ENCODE results near the gene RASSF6.

RASSF6 gene

DNA sequence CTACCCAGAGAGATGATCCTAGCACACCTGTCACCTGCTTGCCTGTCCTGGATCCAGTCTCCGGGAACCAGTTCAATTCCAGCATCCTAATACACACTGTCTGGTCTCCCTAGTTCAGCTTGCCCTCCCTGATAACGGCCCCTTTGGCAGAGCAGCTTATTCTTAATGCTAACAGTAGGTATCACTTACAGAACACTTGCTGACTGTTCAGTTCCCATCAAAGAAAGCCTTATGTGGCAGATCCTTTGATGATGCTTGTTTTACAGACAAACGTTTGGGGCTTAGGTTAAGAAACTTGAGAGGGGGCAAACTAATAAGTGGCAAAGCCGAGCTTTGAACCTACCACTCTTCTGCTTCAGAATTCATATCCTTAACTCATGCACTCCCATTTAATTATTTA is 890 bp downstream of the RASSF6 start:
- H2AFZ ChIP-seq (ENCODE audit: low read length), result no peak overlapping the region
- no peaks in the 10 kb centered on the region for H3K36me3 ChIP-seq (ENCODE audit: insufficient read depth, low read length)
- H3F3A ChIP-seq (ENCODE audit: low read depth), result no peaks in the 10 kb centered on the region
- H3K4me2 ChIP-seq (ENCODE audit: low read depth, low read length, poor library complexity, severe bottlenecking), result no peak overlapping the region
- no peaks in the 10 kb centered on the region for H3K9me2 ChIP-seq (replicated peaks; ENCODE audit: low read depth, low read length)
- H3K4me1 ChIP-seq (ENCODE audit: insufficient read depth, low read length, poor library complexity, severe bottlenecking), result peaks cover 5% of the 10 kb centered on the region
- no peak overlapping the region for H3K9ac ChIP-seq (ENCODE audit: low read depth, low read length, poor library complexity, severe bottlenecking)
- H3K79me2 ChIP-seq (ENCODE audit: insufficient read depth, low read length), result no peaks in the 10 kb centered on the region
- TF ChIP-seq EZH2phosphoT487 (IDR thresholded peaks at IDR 0.05; ENCODE audit: borderline replicate concordance), result no peak
- TF ChIP-seq, protein P1, sequence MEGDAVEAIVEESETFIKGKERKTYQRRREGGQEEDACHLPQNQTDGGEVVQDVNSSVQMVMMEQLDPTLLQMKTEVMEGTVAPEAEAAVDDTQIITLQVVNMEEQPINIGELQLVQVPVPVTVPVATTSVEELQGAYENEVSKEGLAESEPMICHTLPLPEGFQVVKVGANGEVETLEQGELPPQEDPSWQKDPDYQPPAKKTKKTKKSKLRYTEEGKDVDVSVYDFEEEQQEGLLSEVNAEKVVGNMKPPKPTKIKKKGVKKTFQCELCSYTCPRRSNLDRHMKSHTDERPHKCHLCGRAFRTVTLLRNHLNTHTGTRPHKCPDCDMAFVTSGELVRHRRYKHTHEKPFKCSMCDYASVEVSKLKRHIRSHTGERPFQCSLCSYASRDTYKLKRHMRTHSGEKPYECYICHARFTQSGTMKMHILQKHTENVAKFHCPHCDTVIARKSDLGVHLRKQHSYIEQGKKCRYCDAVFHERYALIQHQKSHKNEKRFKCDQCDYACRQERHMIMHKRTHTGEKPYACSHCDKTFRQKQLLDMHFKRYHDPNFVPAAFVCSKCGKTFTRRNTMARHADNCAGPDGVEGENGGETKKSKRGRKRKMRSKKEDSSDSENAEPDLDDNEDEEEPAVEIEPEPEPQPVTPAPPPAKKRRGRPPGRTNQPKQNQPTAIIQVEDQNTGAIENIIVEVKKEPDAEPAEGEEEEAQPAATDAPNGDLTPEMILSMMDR (conservative IDR thresholded peaks at IDR 0.05; ENCODE audit: low read length), result no peak
- no peaks in the 10 kb centered on the region for H3K27me3 ChIP-seq (ENCODE audit: insufficient read depth, low read length, poor library complexity, severe bottlenecking)
- H4K20me1 ChIP-seq (ENCODE audit: insufficient read depth, low read length, poor library complexity, severe bottlenecking), result no peaks in the 10 kb centered on the region
- H3K9me3 ChIP-seq (ENCODE audit: insufficient read depth, low read depth, low read length), result no peaks in the 10 kb centered on the region
- no peak overlapping the region for H3K4me3 ChIP-seq (ENCODE audit: low read length, poor library complexity, severe bottlenecking)

DNA sequence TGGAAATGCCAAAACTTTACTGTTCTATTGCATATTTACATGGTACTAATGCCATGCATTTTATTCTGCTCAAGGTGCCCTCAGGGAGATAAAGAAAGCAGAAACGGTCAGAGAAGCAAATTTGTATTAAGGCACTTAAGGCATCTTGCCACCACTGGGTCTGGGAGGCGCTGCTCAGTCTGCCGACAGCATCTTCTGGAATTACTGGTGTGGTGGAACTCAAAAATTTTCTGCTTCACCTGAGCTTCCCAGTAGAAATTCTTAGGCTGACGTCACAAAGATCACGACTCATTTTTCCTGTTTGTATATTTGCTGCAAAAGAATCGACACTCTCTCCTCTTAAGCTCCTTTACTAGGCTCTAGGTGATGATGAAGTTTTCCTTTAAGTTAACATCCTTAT is 3.0 kb downstream of the RASSF6 start:
- Histone ChIP-seq H3K27me3 (ENCODE audit: insufficient read depth, low read length, poor library complexity, severe bottlenecking) (no peaks in the 10 kb centered on the region), H3K4me2 (ENCODE audit: low read depth, low read length, poor library complexity, severe bottlenecking) (no peak overlapping the region), H3K9me3 (ENCODE audit: insufficient read depth, low read depth, low read length) (no peaks in the 10 kb centered on the region), H3K9me2 (replicated peaks; ENCODE audit: low read depth, low read length) (no peaks in the 10 kb centered on the region), H3K36me3 (ENCODE audit: insufficient read depth, low read length) (no peaks in the 10 kb centered on the region), H4K20me1 (ENCODE audit: insufficient read depth, low read length, poor library complexity, severe bottlenecking) (no peaks in the 10 kb centered on the region), H3K4me3 (ENCODE audit: low read length, poor library complexity, severe bottlenecking) (no peak overlapping the region), H3K4me1 (ENCODE audit: insufficient read depth, low read length, poor library complexity, severe bottlenecking) (peaks cover 5% of the 10 kb centered on the region), H3K79me2 (ENCODE audit: insufficient read depth, low read length) (no peaks in the 10 kb centered on the region), H3F3A (ENCODE audit: low read depth) (no peaks in the 10 kb centered on the region), H3K9ac (ENCODE audit: low read depth, low read length, poor library complexity, severe bottlenecking) (no peak overlapping the region), H2AFZ (ENCODE audit: low read length) (no peak overlapping the region)
- TF ChIP-seq, protein P1 (conservative IDR thresholded peaks at IDR 0.05; ENCODE audit: low read length), result no peak
- no peak for TF ChIP-seq EZH2phosphoT487 (IDR thresholded peaks at IDR 0.05; ENCODE audit: borderline replicate concordance)

DNA sequence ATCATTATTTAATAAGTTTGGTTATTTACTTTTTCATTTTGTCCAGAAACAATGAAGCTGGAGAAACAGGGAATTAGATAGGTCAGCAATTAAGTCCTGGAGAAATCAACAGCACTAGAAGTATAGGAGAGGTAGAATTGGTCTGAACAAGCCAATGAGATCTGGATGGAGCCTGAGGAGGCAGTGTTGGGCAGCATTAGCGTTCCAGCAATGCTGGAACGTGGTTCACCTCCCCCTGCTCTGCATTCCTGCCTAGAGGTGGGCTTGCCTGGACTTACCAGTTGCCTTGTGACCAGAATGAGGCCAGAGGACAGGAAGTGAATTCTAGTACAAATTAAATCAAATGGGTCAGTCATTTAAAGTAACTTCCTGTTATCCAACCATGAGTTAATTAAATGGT is 4.6 kb downstream of the RASSF6 start:
- Histone ChIP-seq H2AFZ (ENCODE audit: low read length) (no peak overlapping the region), H3K4me1 (ENCODE audit: insufficient read depth, low read length, poor library complexity, severe bottlenecking) (peaks cover 2% of the 10 kb centered on the region)

More for the DNA sequence above, 4.6 kb downstream of the RASSF6 start:
- H3K27me3 ChIP-seq (ENCODE audit: insufficient read depth, low read length, poor library complexity, severe bottlenecking), result no peaks in the 10 kb centered on the region
- no peaks in the 10 kb centered on the region for H3K9me2 ChIP-seq (replicated peaks; ENCODE audit: low read depth, low read length)
- TF ChIP-seq, protein P1 (conservative IDR thresholded peaks at IDR 0.05; ENCODE audit: low read length), result no peak
- TF ChIP-seq EZH2phosphoT487 (IDR thresholded peaks at IDR 0.05; ENCODE audit: borderline replicate concordance), result no peak
- H3K79me2 ChIP-seq (ENCODE audit: insufficient read depth, low read length), result no peaks in the 10 kb centered on the region
- no peak overlapping the region for H3K9ac ChIP-seq (ENCODE audit: low read depth, low read length, poor library complexity, severe bottlenecking)
- no peaks in the 10 kb centered on the region for H3K36me3 ChIP-seq (ENCODE audit: insufficient read depth, low read length)
- H3K9me3 ChIP-seq (ENCODE audit: insufficient read depth, low read depth, low read length), result no peaks in the 10 kb centered on the region
- no peaks in the 10 kb centered on the region for H4K20me1 ChIP-seq (ENCODE audit: insufficient read depth, low read length, poor library complexity, severe bottlenecking)
- H3K4me3 ChIP-seq (ENCODE audit: low read length, poor library complexity, severe bottlenecking), result no peak overlapping the region
- H3F3A ChIP-seq (ENCODE audit: low read depth), result no peaks in the 10 kb centered on the region
- H3K4me2 ChIP-seq (ENCODE audit: low read depth, low read length, poor library complexity, severe bottlenecking), result no peak overlapping the region

Data from Loucy (cell line).